ENCODE data around the gene PRPF31. TPM values are rescaled to one million over a fixed set of nuclear protein-coding genes. Genes with fewer than 3 reads are reported as not detected.

Gene PRPF31
- total RNA-seq, 4 donors from 2014 or later = 53.6 to 66.7 (median 57.1) TPM

DNA sequence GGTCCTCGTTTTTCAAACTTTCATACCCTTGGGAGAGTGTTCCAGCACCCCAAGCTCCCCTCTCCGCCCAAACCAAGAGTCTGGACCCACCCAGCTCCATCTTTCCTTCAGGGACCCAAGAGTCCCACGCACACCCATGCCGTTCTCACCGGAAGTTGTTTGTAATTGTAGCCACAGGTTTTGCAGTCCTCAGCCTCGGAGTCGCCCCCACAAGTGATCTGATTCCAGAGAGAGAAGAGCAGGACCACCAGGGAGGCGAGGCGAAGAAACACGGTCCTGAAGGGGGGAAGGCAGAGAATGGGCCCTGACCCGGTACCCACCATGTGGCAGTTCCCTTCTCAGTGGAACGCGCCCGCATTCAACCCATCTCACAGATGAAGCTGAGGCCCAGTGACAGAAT lies 47.3 kb downstream of the PRPF31 start:
- H3K4me3 ChIP-seq (replicated peaks in 1 of 3) = no peak overlapping the region
- TF ChIP-seq CTCF (IDR thresholded peaks at IDR 0.05) (no peak), POLR2A (IDR thresholded peaks at IDR 0.05) (no peak)
- intact Hi-C loops (cut with DNase I) = no loop called here
- no peaks in the 10 kb centered on the region for H3K9me3 ChIP-seq
- H3K36me3 ChIP-seq = peaks cover under 1 to 4% of the 10 kb centered on the region in 2 donors
- H3K4me1 ChIP-seq = peaks cover 26 to 45% of the 10 kb centered on the region in 2 donors
- WGBS, 2 donors = 65 to 72% methylated on average over 14 of the region's 14 CpGs
- no peak for DNase-seq
- no peaks in the 10 kb centered on the region for H3K27me3 ChIP-seq
- no peak overlapping the region for H3K27ac ChIP-seq

DNA sequence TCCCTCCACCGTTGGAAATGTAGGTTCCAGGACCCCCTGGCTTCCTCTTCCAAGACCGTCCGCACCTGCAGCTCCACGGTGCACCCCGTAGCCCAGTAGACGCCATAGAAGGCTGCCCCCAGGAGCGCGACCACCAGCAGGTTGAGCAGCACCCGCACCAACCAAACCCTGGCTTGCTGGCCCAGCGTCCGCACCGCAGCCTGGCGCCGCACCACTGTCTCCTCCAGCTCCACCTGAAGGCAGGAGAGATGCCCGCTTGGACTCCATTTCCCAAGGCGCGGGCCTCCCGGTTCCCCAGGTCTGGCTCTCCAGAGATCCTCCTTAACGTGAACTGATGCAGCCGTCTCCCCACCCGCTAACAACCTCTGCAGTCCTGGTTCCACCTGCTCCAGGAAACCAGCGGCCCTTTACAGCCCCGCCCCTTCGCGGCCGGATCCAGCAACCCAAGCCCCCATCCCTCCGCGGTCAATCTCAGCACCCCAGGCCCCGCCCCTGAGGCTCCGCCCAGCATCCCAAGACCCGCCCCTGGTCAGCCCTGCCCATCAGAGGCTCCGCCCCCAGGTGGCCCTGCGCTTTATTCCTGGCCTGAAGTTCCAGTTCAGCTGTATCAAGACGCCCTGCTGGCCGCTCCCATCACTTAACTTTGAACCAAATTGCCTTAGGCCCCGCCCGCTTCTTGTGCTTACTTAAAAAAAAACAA lies 49.0 kb downstream of the PRPF31 start:
- H3K4me3 ChIP-seq (replicated peaks in 1 of 3) = no peak overlapping the region
- no peak for TF ChIP-seq POLR2A (IDR thresholded peaks at IDR 0.05)
- TF ChIP-seq CTCF (IDR thresholded peaks at IDR 0.05) = no peak
- peak; percentile 44 to 62 for DNase-seq

GRCh38 chr19:54165222-54165621 lies 49.7 kb downstream of the PRPF31 start:
- no peak overlapping the region for H3K4me3 ChIP-seq (replicated peaks in 1 of 3)
- H3K27me3 ChIP-seq = no peaks in the 10 kb centered on the region
- WGBS, 2 donors = 92 to 93% methylated on average over 25 of the region's 25 CpGs
- intact Hi-C loops (cut with DNase I) = loop anchor here (5.0 kb wide), 1 partner anchor 67 kb away; no protein-coding TSS in a partner anchor
- no peak overlapping the region for H3K27ac ChIP-seq
- DNase-seq = no peak
- peaks cover 14 to 38% of the 10 kb centered on the region in 2 donors for H3K4me1 ChIP-seq
- H3K9me3 ChIP-seq = no peaks in the 10 kb centered on the region
- TF ChIP-seq CTCF (IDR thresholded peaks at IDR 0.05) (no peak), POLR2A (IDR thresholded peaks at IDR 0.05) (no peak)
- no peaks in the 10 kb centered on the region for H3K36me3 ChIP-seq

More for the DNA sequence above, 49.0 kb downstream of the PRPF31 start:
- Histone ChIP-seq H3K4me1 (peaks cover 16 to 40% of the 10 kb centered on the region in 2 donors), H3K9me3 (no peaks in the 10 kb centered on the region), H3K27ac (no peak overlapping the region), H3K27me3 (no peaks in the 10 kb centered on the region), H3K36me3 (no peaks in the 10 kb centered on the region)
- intact Hi-C loops (cut with DNase I) = loop anchor here (5.0 kb wide), 1 partner anchor 68 kb away; no protein-coding TSS in a partner anchor
- WGBS, 2 donors = 16 to 17% methylated on average over 21 to 32 of the region's 37 CpGs

GRCh38 chr19:54168174-54168917 lies 52.8 kb downstream of the PRPF31 start:
- no peaks in the 10 kb centered on the region for H3K27me3 ChIP-seq
- no peak for TF ChIP-seq POLR2A (IDR thresholded peaks at IDR 0.05)
- peak; percentile 66 to 94 (median 74) for TF ChIP-seq CTCF (IDR thresholded peaks at IDR 0.05)
- H3K4me1 ChIP-seq = peaks cover 1 to 14% of the 10 kb centered on the region in 2 donors
- 35% methylated on average over 23 to 24 of the region's 25 CpGs for WGBS, 2 donors
- DNase-seq = peak; percentile 88 to 91
- H3K4me3 ChIP-seq (replicated peaks in 1 of 3) = no peak overlapping the region
- no peak overlapping the region for H3K27ac ChIP-seq
- intact Hi-C loops (cut with DNase I) = loop anchor here (5.0 kb wide), 1 partner anchor 64 kb away; no protein-coding TSS in a partner anchor
- no peaks in the 10 kb centered on the region for H3K9me3 ChIP-seq
- no peaks in the 10 kb centered on the region for H3K36me3 ChIP-seq

Measured in thyroid gland (tissue), 4 donors.